ENCODE results near the gene TMEM150B. TPM values are rescaled to one million over a fixed set of nuclear protein-coding genes. Genes with fewer than 3 reads are reported as not detected.

TMEM150B gene
- total RNA-seq, 4 donors from 2014 or later, result 2.6 TPM; not detected in 3

DNA sequence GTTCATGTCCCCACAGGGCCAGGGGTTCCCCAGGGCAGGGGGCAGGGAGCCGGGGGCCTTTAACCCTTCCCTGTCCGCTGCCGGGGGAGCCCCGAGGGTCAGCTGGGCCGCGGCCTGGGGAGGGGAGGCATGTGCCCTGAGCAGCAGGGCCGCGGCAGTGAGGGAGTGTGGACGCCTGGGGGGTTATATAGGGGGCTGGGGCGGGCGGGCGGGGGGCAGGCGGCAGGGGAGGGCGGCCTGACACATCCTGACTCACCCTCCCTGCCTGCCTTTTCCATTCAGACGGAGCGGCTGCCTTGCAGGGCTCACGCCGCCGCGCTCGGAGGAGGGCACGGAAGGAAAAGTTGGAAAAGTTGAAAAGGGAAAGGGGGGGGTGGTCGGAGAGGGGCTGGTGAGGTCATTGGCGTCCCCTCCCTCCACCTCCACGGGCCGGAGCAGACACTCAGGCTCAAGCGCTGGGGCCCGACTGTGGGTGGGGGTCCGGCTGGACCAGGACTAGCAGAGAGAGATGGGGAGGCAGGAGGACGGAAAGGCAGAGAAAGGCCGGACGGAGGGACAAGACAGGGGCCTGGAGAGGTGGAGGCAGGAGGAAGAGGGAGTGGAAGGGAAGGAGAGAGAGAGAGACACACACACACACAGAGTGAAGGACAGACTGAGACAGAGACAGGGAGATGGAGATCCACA, 45.3 kb upstream of the TMEM150B start, which contains the start of gene IL11:
Gene IL11 (minus strand): TSS at position 159 of the 684 bp plus-strand sequence. CDS start 153 bp downstream, at position 6.
- TF ChIP-seq CTCF (IDR thresholded peaks at IDR 0.05), result no peak
- TF ChIP-seq POLR2A (IDR thresholded peaks at IDR 0.05), result no peak
- H3K27ac ChIP-seq, result no peak within 1 kb of the TSS
- peaks cover 17 to 22% of the 10 kb centered on the region in 2 donors for H3K27me3 ChIP-seq
- intact Hi-C loops (cut with DNase I; ENCODE audit: low total_unique reads), result no loop called here
- H3K9me3 ChIP-seq, result no peaks in the 10 kb centered on the region
- H3K4me1 ChIP-seq, result peaks cover 0 to 14% of the 10 kb centered on the region in 2 donors
- no peak for DNase-seq
- no peaks in the 10 kb centered on the region for H3K36me3 ChIP-seq
- H3K4me3 ChIP-seq, result no peak within 1 kb of the TSS

DNA sequence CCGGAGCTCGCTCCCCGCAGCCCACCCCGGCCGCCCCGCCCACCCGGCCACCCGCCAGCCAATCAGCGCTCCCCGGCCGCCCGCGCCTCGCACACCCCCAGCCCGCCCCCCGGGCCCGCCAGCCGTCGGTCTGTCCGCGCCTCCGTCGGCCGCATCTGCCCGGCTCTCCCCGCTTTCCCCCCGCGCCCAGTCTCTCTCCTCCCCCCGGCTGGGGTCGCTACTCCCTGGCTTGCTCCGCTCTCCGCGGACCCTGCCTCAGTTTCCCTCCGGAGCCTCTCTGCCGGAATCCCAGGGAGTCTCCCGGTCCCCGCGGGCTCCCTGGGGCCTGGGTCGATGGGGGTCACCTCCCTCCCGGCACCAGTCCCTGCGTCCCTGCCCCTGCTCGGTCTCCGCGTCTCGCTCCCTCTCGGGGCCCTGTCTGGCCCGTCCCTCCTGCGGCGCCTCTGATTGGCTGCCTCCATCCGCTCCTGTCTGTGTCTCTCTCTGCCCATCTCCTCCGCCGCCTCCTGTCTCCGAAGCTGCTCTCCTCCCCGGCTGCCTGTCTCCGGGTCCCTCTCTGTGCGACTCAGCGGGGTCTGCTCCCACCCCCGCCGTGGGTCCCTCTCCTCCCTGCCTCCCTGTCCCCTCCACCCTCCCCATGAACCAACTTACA, 44.6 kb upstream of the TMEM150B start:
- H3K4me3 ChIP-seq, result no peak overlapping the region
- H3K36me3 ChIP-seq, result no peaks in the 10 kb centered on the region
- no peaks in the 10 kb centered on the region for H3K9me3 ChIP-seq
- peaks cover 0 to 14% of the 10 kb centered on the region in 2 donors for H3K4me1 ChIP-seq
- no peak for DNase-seq
- no peak overlapping the region for H3K27ac ChIP-seq
- H3K27me3 ChIP-seq, result peaks cover 17 to 20% of the 10 kb centered on the region in 2 donors
- TF ChIP-seq POLR2A (IDR thresholded peaks at IDR 0.05) (no peak), CTCF (IDR thresholded peaks at IDR 0.05) (no peak)
- intact Hi-C loops (cut with DNase I; ENCODE audit: low total_unique reads), result no loop called here

GRCh38 chr19:55368701-55369563, 43.8 kb upstream of the TMEM150B start:
- intact Hi-C loops (cut with DNase I; ENCODE audit: low total_unique reads), result no loop called here
- Histone ChIP-seq H3K4me3 (no peak overlapping the region), H3K27ac (no peak overlapping the region), H3K9me3 (no peaks in the 10 kb centered on the region), H3K36me3 (no peaks in the 10 kb centered on the region), H3K27me3 (peaks cover 17 to 20% of the 10 kb centered on the region in 2 donors), H3K4me1 (peaks cover 0 to 14% of the 10 kb centered on the region in 2 donors)
- DNase-seq, result no peak
- TF ChIP-seq POLR2A (IDR thresholded peaks at IDR 0.05), result no peak
- TF ChIP-seq CTCF (IDR thresholded peaks at IDR 0.05), result no peak

DNA sequence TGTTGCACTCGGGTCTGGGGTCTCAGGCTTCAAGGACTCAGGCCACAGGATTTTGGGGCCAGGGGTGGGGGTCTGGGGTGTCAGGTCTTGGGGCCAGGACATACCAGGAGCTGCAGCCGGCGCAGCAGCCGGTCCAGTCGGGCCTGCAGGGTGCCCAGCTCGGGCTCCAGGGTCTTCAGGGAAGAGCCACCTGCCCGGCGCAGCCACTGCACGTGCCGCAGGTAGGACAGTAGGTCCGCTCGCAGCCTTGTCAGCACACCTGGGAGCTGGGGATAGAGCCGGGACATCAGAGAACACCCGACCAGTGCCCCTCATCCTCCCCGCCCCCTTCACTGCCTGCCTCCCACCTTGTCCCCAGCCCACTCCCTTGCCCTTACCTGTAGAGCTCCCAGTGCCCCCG, 43.0 kb upstream of the TMEM150B start:
- intact Hi-C loops (cut with DNase I; ENCODE audit: low total_unique reads), result no loop called here
- H3K4me3 ChIP-seq, result no peak overlapping the region
- no peak for DNase-seq
- no peaks in the 10 kb centered on the region for H3K36me3 ChIP-seq
- H3K4me1 ChIP-seq, result peaks cover 0 to 14% of the 10 kb centered on the region in 2 donors
- H3K27ac ChIP-seq, result no peak overlapping the region
- peaks cover 17 to 20% of the 10 kb centered on the region in 2 donors for H3K27me3 ChIP-seq
- TF ChIP-seq POLR2A (IDR thresholded peaks at IDR 0.05) (no peak), CTCF (IDR thresholded peaks at IDR 0.05) (no peak)
- no peaks in the 10 kb centered on the region for H3K9me3 ChIP-seq

Measured in uterus (tissue), 4 donors.